ENCODE data around the gene ACBD4. TPM values are rescaled to one million over a fixed set of nuclear protein-coding genes. Genes with fewer than 3 reads are reported as not detected.

Gene ACBD4
- total RNA-seq, 1 donor from 2014 or later: 11.5 TPM

DNA sequence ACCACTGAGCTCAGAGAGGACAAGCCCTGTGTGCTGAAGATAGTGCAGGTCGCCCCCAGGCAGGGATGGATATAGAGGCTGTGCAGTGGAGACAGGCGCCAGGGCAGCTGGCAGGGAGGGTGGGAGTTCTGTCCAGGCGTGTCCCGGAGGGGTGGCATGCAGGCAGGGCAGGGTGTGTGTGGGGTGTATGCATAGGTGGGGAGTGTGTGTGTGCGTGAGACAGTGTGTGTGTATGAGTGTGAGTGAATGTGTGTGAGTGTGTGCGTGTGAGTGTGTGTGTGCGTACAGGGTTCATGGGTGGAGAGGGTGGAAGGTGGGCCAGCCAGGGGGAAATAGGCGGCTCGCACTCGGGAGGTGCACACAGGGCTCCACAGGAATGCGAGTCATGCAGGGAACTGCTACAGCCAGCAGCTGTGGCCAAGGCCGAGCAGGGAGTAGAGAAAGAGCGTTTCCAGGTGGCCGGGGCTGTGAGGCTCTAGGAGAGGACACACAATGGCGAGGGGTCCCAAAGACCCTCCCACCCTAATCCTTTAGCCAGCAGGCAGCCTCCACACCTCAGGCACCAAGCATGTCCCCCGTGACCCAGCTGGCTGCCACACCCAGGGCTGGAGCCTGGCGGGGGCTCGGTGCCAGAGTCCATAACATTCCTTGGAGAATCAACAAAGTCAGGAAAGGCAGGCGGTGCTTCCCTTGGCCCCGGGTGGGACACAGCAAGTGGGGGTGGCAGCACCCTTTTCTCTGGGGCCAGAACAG is 7.8 kb upstream of the ACBD4 start:
- no peak for DNase-seq (ENCODE audit: extremely low spot score, unreplicated experiment)
- peaks cover 28% of the 10 kb centered on the region for H3K4me1 Mint-ChIP-seq (ENCODE audit: unreplicated experiment)
- H3K27ac Mint-ChIP-seq: peak overlapping the region; percentile 85
- no peaks in the 10 kb centered on the region for H3K36me3 Mint-ChIP-seq
- no peaks in the 10 kb centered on the region for H3K27me3 Mint-ChIP-seq
- no peaks in the 10 kb centered on the region for H3K9me3 Mint-ChIP-seq
- TF ChIP-seq, protein P1, sequence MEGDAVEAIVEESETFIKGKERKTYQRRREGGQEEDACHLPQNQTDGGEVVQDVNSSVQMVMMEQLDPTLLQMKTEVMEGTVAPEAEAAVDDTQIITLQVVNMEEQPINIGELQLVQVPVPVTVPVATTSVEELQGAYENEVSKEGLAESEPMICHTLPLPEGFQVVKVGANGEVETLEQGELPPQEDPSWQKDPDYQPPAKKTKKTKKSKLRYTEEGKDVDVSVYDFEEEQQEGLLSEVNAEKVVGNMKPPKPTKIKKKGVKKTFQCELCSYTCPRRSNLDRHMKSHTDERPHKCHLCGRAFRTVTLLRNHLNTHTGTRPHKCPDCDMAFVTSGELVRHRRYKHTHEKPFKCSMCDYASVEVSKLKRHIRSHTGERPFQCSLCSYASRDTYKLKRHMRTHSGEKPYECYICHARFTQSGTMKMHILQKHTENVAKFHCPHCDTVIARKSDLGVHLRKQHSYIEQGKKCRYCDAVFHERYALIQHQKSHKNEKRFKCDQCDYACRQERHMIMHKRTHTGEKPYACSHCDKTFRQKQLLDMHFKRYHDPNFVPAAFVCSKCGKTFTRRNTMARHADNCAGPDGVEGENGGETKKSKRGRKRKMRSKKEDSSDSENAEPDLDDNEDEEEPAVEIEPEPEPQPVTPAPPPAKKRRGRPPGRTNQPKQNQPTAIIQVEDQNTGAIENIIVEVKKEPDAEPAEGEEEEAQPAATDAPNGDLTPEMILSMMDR (conservative IDR thresholded peaks at IDR 0.05): no peak
- peak overlapping the region; percentile 48 for H3K4me3 Mint-ChIP-seq

GRCh38 chr17:45128331-45128730 is 7.2 kb upstream of the ACBD4 start:
- H3K27ac Mint-ChIP-seq: peak overlapping the region; percentile 85
- TF ChIP-seq, protein P1 (conservative IDR thresholded peaks at IDR 0.05): no peak

DNA sequence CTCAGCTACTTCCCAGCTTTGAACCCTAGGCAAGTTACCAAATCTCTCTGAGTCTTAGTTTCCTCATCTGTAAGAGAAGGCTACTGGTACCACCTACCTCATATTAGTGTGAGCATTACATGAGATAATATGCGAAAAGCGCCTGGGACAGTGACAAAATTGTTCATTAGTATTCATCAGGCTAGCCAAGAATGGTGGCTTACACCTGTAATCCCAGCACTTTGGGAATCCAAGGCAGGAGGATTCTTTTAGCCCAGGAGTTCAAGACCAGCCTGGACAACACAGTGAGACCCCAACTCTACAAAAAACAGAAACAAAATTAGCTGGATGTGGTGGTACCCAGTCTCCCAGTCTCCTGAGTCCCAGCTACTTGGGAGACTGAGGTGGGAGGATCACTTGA is 6.5 kb upstream of the ACBD4 start:
- Mint-ChIP-seq H3K36me3 (no peaks in the 10 kb centered on the region), H3K27me3 (no peaks in the 10 kb centered on the region), H3K4me3 (no peak overlapping the region), H3K27ac (no peak overlapping the region), H3K9me3 (no peaks in the 10 kb centered on the region), H3K4me1 (ENCODE audit: unreplicated experiment) (peaks cover 22% of the 10 kb centered on the region)
- TF ChIP-seq, protein P1 (conservative IDR thresholded peaks at IDR 0.05): no peak
- no peak for DNase-seq (ENCODE audit: extremely low spot score, unreplicated experiment)

More at GRCh38 chr17:45128331-45128730, 7.2 kb upstream of the ACBD4 start:
- Mint-ChIP-seq H3K4me1 (ENCODE audit: unreplicated experiment) (peaks cover 23% of the 10 kb centered on the region), H3K36me3 (no peaks in the 10 kb centered on the region), H3K4me3 (no peak overlapping the region), H3K27me3 (no peaks in the 10 kb centered on the region), H3K9me3 (no peaks in the 10 kb centered on the region)
- DNase-seq (ENCODE audit: extremely low spot score, unreplicated experiment): no peak

DNA sequence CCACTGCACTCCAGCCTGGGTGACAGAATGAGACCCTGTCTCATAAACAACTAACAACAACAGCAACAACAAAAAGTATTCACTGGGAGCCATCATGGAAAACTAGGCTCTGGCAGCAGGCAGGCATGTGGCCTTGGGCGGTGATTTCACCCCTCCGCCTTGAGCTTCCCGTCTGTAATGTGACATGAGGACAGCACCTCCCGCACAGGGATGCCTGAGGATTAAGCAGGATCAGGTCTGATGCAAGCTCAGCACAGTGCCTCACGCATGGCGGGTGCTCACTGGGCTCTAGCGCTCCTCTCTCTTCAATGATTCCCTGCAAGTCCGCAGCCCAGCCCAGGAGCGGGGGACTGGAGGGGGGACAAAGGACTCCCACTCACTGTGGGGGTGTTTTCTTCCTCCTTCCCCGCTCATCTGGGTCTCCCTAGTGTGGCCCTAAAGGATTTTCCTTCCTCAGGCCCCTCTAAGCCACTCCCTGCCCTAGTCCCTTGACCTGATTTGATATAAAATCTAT is 6.0 kb upstream of the ACBD4 start:
- DNase-seq (ENCODE audit: extremely low spot score, unreplicated experiment): no peak
- H3K4me3 Mint-ChIP-seq: peak overlapping the region; percentile 79
- H3K36me3 Mint-ChIP-seq: no peaks in the 10 kb centered on the region
- H3K9me3 Mint-ChIP-seq: no peaks in the 10 kb centered on the region
- peak overlapping the region; percentile 62 for H3K27ac Mint-ChIP-seq
- peaks cover 21% of the 10 kb centered on the region for H3K4me1 Mint-ChIP-seq (ENCODE audit: unreplicated experiment)
- H3K27me3 Mint-ChIP-seq: no peaks in the 10 kb centered on the region
- TF ChIP-seq, protein P1 (conservative IDR thresholded peaks at IDR 0.05): no peak

- no peak for DNase-seq (ENCODE audit: extremely low spot score, unreplicated experiment)
- H3K36me3 Mint-ChIP-seq: peaks cover under 1% of the 10 kb centered on the region
- no peaks in the 10 kb centered on the region for H3K9me3 Mint-ChIP-seq
- peak overlapping the region; percentile 79 for H3K4me3 Mint-ChIP-seq
- H3K27me3 Mint-ChIP-seq: no peaks in the 10 kb centered on the region
- TF ChIP-seq, protein P1 (conservative IDR thresholded peaks at IDR 0.05): no peak
- H3K4me1 Mint-ChIP-seq (ENCODE audit: unreplicated experiment): peaks cover 20% of the 10 kb centered on the region
- peak overlapping the region; percentile 62 for H3K27ac Mint-ChIP-seq
Observed at GRCh38 chr17:45129940-45130680, 5.4 kb upstream of the ACBD4 start.

Measured in type B pancreatic cell (in vitro differentiated cells).